Measurements from ENCODE around the gene FAXC.

FAXC gene

GRCh38 chr6:99356641-99357040, 7.2 kb upstream of the FAXC start:
- TF ChIP-seq EGR1 (IDR thresholded peaks at IDR 0.05) (no peak), NFIC (IDR thresholded peaks at IDR 0.05) (no peak), RAD21 (IDR thresholded peaks at IDR 0.05; ENCODE audit: low read depth) (no peak), TCF12 (IDR thresholded peaks at IDR 0.05; ENCODE audit: low read depth) (no peak), CREB1 (IDR thresholded peaks at IDR 0.05; ENCODE audit: low read depth) (no peak), USF1 (IDR thresholded peaks at IDR 0.05) (no peak), MAX (IDR thresholded peaks at IDR 0.05) (no peak), EP300 (IDR thresholded peaks at IDR 0.05; ENCODE audit: borderline replicate concordance) (no peak), CEBPB (IDR thresholded peaks at IDR 0.05) (no peak), REST (IDR thresholded peaks at IDR 0.05; ENCODE audit: low read depth) (no peak), TAF1 (IDR thresholded peaks at IDR 0.05; ENCODE audit: low read depth) (no peak), FOXM1 (IDR thresholded peaks at IDR 0.05; ENCODE audit: borderline replicate concordance, low read depth) (no peak), TEAD4 (IDR thresholded peaks at IDR 0.05) (no peak), YY1 (IDR thresholded peaks at IDR 0.05; ENCODE audit: low read depth) (no peak), ZBTB7A (IDR thresholded peaks at IDR 0.05; ENCODE audit: low read depth) (no peak)

DNA sequence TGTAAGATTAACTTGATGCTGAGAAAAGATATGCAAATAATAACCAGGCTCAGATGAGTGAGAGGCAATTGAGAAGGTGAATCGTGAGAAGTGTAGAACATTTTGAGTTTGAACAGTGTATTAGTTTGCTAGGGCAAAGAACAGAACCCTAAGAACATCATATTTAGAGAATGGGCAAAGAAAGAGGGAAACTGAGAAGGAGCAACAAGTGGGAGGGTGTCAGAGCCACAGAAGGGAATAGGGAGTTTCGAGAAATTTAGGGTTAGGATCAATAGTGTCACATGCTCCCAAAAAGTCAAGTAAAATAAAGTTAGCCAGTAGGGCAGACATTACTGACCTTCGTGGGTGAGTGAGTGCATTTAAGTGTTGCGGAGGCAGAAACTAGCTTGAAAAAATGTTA, 5.5 kb upstream of the FAXC start:
- no peak for TF ChIP-seq TCF12 (IDR thresholded peaks at IDR 0.05; ENCODE audit: low read depth)
- no peak for TF ChIP-seq ZBTB7A (IDR thresholded peaks at IDR 0.05; ENCODE audit: low read depth)
- no peak for TF ChIP-seq REST (IDR thresholded peaks at IDR 0.05; ENCODE audit: low read depth)
- TF ChIP-seq USF1 (IDR thresholded peaks at IDR 0.05) = no peak
- no peak for TF ChIP-seq CEBPB (IDR thresholded peaks at IDR 0.05)
- no peak for TF ChIP-seq CREB1 (IDR thresholded peaks at IDR 0.05; ENCODE audit: low read depth)
- TF ChIP-seq NFIC (IDR thresholded peaks at IDR 0.05) = no peak
- TF ChIP-seq EGR1 (IDR thresholded peaks at IDR 0.05) = no peak
- no peak for TF ChIP-seq TEAD4 (IDR thresholded peaks at IDR 0.05)
- no peak for TF ChIP-seq RAD21 (IDR thresholded peaks at IDR 0.05; ENCODE audit: low read depth)
- TF ChIP-seq EP300 (IDR thresholded peaks at IDR 0.05; ENCODE audit: borderline replicate concordance) = no peak
- no peak for TF ChIP-seq MAX (IDR thresholded peaks at IDR 0.05)
- no peak for TF ChIP-seq FOXM1 (IDR thresholded peaks at IDR 0.05; ENCODE audit: borderline replicate concordance, low read depth)
- TF ChIP-seq TAF1 (IDR thresholded peaks at IDR 0.05; ENCODE audit: low read depth) = no peak
- no peak for TF ChIP-seq YY1 (IDR thresholded peaks at IDR 0.05; ENCODE audit: low read depth)

DNA sequence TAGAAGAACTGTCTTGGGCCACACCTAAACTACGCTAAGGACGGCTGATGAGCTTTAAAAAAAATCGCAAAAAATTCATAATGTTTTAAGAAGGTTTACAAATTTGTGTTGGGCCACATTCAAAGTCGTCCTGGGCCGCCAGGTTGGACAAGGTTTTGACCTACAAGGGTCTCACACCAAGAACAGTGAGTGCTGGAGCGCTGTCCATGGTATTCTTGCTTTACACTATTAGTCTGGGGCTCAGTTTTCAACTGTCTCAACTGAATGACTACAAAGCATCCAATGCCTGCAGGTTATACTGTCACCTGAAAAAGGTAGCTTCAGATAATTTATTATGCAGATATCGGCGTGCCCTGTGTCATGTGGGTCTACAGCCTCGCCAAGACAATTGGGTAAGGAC, 3.7 kb upstream of the FAXC start:
- peak; percentile 94 for TF ChIP-seq REST (IDR thresholded peaks at IDR 0.05; ENCODE audit: low read depth)
- TF ChIP-seq FOXM1 (IDR thresholded peaks at IDR 0.05; ENCODE audit: borderline replicate concordance, low read depth) = no peak

GRCh38 chr6:99350573-99350972, 1.1 kb upstream of the FAXC start:
- TF ChIP-seq FOXM1 (IDR thresholded peaks at IDR 0.05; ENCODE audit: borderline replicate concordance, low read depth) = no peak
- TF ChIP-seq ZBTB7A (IDR thresholded peaks at IDR 0.05; ENCODE audit: low read depth) = 0 out of 2 replicates have a peak, but pooled peaks have one; percentile 7
- TF ChIP-seq USF1 (IDR thresholded peaks at IDR 0.05) = 0 out of 2 replicates have a peak, but pooled peaks have one; percentile 5

All from Ishikawa (cell line).